Neural cell (in vitro differentiated cells): Measurements from ENCODE around the gene CEMIP. TPM values are rescaled to one million over a fixed set of nuclear protein-coding genes. Genes with fewer than 3 reads are reported as not detected.

ENCODE experiments used
- H2AFZ ChIP-seq: fragments of 200-600, 300-800 bp; sonication (generic), shearing (Covaris generic); 2 replicates; pipeline ENCODE4 v1.6.0; 2014; ENCODE audit warnings: low read depth, mild to moderate bottlenecking, antibody characterized with exemption, low read length, moderate library complexity
- H3F3A ChIP-seq: fragments of 200-600 bp; shearing (Covaris generic); 2 replicates; pipeline ENCODE4 v1.6.1; 2016; ENCODE audit warnings: mild to moderate bottlenecking, moderate library complexity, mixed read lengths, antibody characterized with exemption, low read length; ENCODE audit not compliant: insufficient read depth, poor library complexity, severe bottlenecking
- H3K27ac ChIP-seq: fragments of 200-600, 300-800 bp; sonication (generic), shearing (Covaris generic); 2 replicates; pipeline ENCODE4 v1.5.1; 2014; ENCODE audit warnings: mild to moderate bottlenecking, low read length, moderate library complexity
- H3K27me3 ChIP-seq: fragments of 300-800, 200-600 bp; sonication (generic), shearing (Covaris generic); 2 replicates; pipeline ENCODE4 v1.6.0; 2014; ENCODE audit warnings: mild to moderate bottlenecking, low read depth, low read length, moderate library complexity; ENCODE audit not compliant: insufficient read depth
- H3K36me3 ChIP-seq: fragments of 300-800, 200-600 bp; sonication (generic), shearing (Covaris generic); 2 replicates; pipeline ENCODE4 v1.5.1; 2014; ENCODE audit warnings: mild to moderate bottlenecking, antibody characterized with exemption, low read length, moderate library complexity; ENCODE audit not compliant: insufficient read depth
- H3K4me2 ChIP-seq: fragments of 300-800, 200-600 bp; sonication (generic), shearing (Covaris generic); 2 replicates; pipeline ENCODE4 v1.6.0; 2014; ENCODE audit warnings: mild to moderate bottlenecking, low read length
- H3K4me3 ChIP-seq: fragments of 300-800, 200-600 bp; sonication (generic), shearing (Covaris generic); 2 replicates; pipeline ENCODE4 v1.5.1; 2014; ENCODE audit warnings: mild to moderate bottlenecking, low read length, moderate library complexity
- H3K79me2 ChIP-seq: fragments of 200-600 bp; shearing (Covaris generic); replicated peaks from 2 replicates; pipeline ENCODE4 v1.6.0; 2014; ENCODE audit warnings: mild to moderate bottlenecking, low read length, moderate library complexity; ENCODE audit not compliant: insufficient read depth
- H3K9ac ChIP-seq: fragments of 300-800, 200-600 bp; sonication (generic), shearing (Covaris generic); 2 replicates; pipeline ENCODE4 v1.6.1; 2016; ENCODE audit warnings: mild to moderate bottlenecking, low read length, mixed read lengths
- H3K9me2 ChIP-seq: fragments of 200-600 bp; shearing (Covaris generic); 2 replicates; pipeline ENCODE4 v1.6.1; 2016; ENCODE audit warnings: mild to moderate bottlenecking, low read length, mixed read lengths; ENCODE audit not compliant: insufficient read depth
- H3K9me3 ChIP-seq: fragments of 200-600, 300-800 bp; sonication (generic), shearing (Covaris generic); 2 replicates; pipeline ENCODE4 v1.6.1; 2016; ENCODE audit warnings: mild to moderate bottlenecking, mixed run types, low read length, moderate library complexity, mixed read lengths
- H4K20me1 ChIP-seq: fragments of 200-600 bp; shearing (Covaris generic); 2 replicates; pipeline ENCODE4 v1.6.1; 2016; ENCODE audit warnings: mild to moderate bottlenecking, mixed run types; ENCODE audit not compliant: insufficient read depth
- CTCF ChIP-seq: fragments of 450-650 bp; IDR thresholded peaks from 2 replicates; pipeline ENCODE4 v1.5.1; 2014; ENCODE audit warnings: antibody characterized with exemption, mild to moderate bottlenecking, moderate library complexity; ENCODE audit not compliant: poor library complexity, severe bottlenecking
- EP300 ChIP-seq: fragments of 450-650 bp; conservative IDR thresholded peaks from 2 replicates; pipeline ENCODE4 v1.6.1; 2014; ENCODE audit warnings: antibody characterized with exemption, mild to moderate bottlenecking, moderate library complexity; ENCODE audit not compliant: poor library complexity, severe bottlenecking
- EZH2 ChIP-seq: fragments of 200-600, 300-800 bp; shearing (Covaris generic), sonication (generic); IDR thresholded peaks from 2 replicates; pipeline ENCODE4 v1.6.1; 2014; ENCODE audit warnings: antibody characterized with exemption, low read length, borderline replicate concordance, mild to moderate bottlenecking; ENCODE audit not compliant: insufficient read depth, poor library complexity, severe bottlenecking
- MXI1 ChIP-seq: fragments of 450-650 bp; conservative IDR thresholded peaks from 2 replicates; pipeline ENCODE4 v1.6.1; 2014; ENCODE audit warnings: antibody characterized with exemption, mild to moderate bottlenecking; ENCODE audit not compliant: poor library complexity, severe bottlenecking
- POLR2AphosphoS5 ChIP-seq: IDR thresholded peaks from 2 replicates; pipeline ENCODE4 v1.6.1; 2012
- RAD21 ChIP-seq: fragments of 450-650 bp; conservative IDR thresholded peaks from 2 replicates; pipeline ENCODE4 v1.6.1; 2014; ENCODE audit warnings: antibody characterized with exemption, mild to moderate bottlenecking, moderate library complexity
- REST ChIP-seq: IDR thresholded peaks from 2 replicates; pipeline ENCODE4 v1.6.1; 2012; ENCODE audit warnings: borderline replicate concordance
- SMC3 ChIP-seq: fragments of 450-650 bp; conservative IDR thresholded peaks from 2 replicates; pipeline ENCODE4 v1.6.1; 2014; ENCODE audit warnings: antibody characterized with exemption, mild to moderate bottlenecking, moderate library complexity; ENCODE audit not compliant: poor library complexity
- TAF1 ChIP-seq: IDR thresholded peaks from 2 replicates; pipeline ENCODE4 v1.6.1; 2012; ENCODE audit warnings: low read depth
- polyA plus RNA-seq: library from polyadenylated mRNA; depleted of rRNA; stranded (reverse); fragments of >200 nt; gene quantifications from 2 replicates; pipeline ENCODE4 v1.2.3, GENCODE V29; 2014

CEMIP gene
- polyA plus RNA-seq, 1 donor from 2014 or later: 0.04 TPM

GRCh38 chr15:80796407-80796806, 17.2 kb downstream of the CEMIP start:
- Histone ChIP-seq H3K9ac (no peak overlapping the region), H4K20me1 (no peaks in the 10 kb centered on the region), H3K36me3 (no peaks in the 10 kb centered on the region)

GRCh38 chr15:80798911-80799310, 19.7 kb downstream of the CEMIP start:
- H3K79me2 ChIP-seq: no peaks in the 10 kb centered on the region
- no peak overlapping the region for H3K9ac ChIP-seq
- H3K36me3 ChIP-seq: no peaks in the 10 kb centered on the region
- no peaks in the 10 kb centered on the region for H3K27me3 ChIP-seq
- no peak overlapping the region for H3K4me3 ChIP-seq
- no peak overlapping the region for H3K4me2 ChIP-seq
- H3K9me3 ChIP-seq: no peaks in the 10 kb centered on the region
- no peaks in the 10 kb centered on the region for H3F3A ChIP-seq
- no peaks in the 10 kb centered on the region for H3K9me2 ChIP-seq
- H4K20me1 ChIP-seq: no peaks in the 10 kb centered on the region
- no peak overlapping the region for H3K27ac ChIP-seq
- H2AFZ ChIP-seq: no peak overlapping the region
- TF ChIP-seq POLR2AphosphoS5: no peak
- TF ChIP-seq CTCF: no peak
- no peak for TF ChIP-seq REST
- no peak for TF ChIP-seq SMC3
- TF ChIP-seq EP300: no peak
- TF ChIP-seq RAD21: no peak
- TF ChIP-seq TAF1: no peak

More at GRCh38 chr15:80796407-80796806, 17.2 kb downstream of the CEMIP start:
- no peaks in the 10 kb centered on the region for H3K27me3 ChIP-seq
- H3F3A ChIP-seq: no peaks in the 10 kb centered on the region
- no peak overlapping the region for H3K4me2 ChIP-seq
- H3K9me3 ChIP-seq: no peaks in the 10 kb centered on the region
- no peak overlapping the region for H3K4me3 ChIP-seq
- no peak overlapping the region for H3K27ac ChIP-seq
- no peaks in the 10 kb centered on the region for H3K79me2 ChIP-seq
- H3K9me2 ChIP-seq: no peaks in the 10 kb centered on the region
- no peak overlapping the region for H2AFZ ChIP-seq
- TF ChIP-seq SMC3 (no peak), CTCF (no peak), POLR2AphosphoS5 (no peak), EP300 (no peak), EZH2 (no peak), RAD21 (no peak), TAF1 (no peak), REST (no peak), MXI1 (no peak)
